GM21717 (cell line): ENCODE results near the gene PDE4D.

ENCODE experiments used
- ATAC-seq: cut with Tn5 transposase; IDR thresholded peaks from one replicate; pipeline ENCODE4 v1.9.1; 2021; ENCODE audit warnings: mild to moderate bottlenecking, moderate library complexity; ENCODE audit not compliant: unreplicated experiment

PDE4D gene

DNA sequence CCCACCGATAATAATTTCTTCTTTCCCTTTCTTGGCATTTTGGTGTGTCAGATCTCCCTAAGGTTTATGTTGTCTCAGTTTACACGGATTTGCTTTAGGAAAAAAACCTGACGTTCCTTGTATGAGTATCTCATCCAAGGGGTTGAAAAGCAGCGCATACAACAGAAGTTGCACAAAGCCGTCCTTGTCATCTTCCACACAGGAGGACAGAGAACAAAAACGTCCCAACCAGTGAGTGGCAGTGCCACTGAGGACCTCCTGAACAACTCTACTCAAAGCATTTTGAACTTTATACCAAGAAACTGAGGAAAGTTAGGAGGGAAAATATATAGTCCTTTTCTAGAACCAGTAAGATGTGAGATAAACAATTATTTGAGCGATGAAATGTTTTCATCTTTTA, 547.0 kb downstream of the PDE4D start:
- no peak for ATAC-seq

DNA sequence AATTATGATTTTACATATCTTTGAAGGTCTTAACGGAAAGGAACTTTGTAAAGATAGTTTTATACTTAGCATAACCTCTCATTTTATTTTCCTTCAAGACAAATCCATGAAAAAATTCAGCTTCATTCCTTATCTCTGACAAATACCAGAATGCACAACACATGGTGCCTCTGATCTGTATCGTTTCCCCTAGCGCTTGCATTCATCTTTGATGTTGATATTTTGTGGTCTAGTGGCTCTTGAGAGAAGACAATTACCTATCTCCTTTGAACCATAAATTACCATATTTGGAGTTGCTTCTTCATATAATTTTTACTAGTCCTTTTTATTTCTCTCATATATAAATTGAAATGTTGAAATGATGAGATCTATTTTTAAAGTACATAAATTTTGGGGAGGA, 551.3 kb downstream of the PDE4D start:
- no peak for ATAC-seq

DNA sequence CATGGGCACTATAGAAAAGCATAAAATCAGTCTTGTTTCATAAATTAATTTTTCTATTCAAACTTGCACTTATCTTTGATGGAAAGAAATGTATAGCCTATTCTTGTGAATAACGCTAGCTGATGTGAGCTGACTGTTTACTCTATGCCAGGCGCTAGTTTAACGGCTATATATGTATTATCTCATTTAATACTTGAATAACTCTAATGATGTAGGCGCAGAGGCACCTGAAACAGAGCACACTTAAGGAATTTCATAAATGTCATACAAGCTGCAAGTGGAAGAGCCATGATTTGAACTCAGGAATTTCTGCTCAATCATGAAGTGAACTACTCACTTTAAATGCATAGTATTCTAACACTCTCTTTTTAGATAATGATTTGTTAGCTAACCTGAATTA, 551.8 kb downstream of the PDE4D start:
- ATAC-seq, result no peak

DNA sequence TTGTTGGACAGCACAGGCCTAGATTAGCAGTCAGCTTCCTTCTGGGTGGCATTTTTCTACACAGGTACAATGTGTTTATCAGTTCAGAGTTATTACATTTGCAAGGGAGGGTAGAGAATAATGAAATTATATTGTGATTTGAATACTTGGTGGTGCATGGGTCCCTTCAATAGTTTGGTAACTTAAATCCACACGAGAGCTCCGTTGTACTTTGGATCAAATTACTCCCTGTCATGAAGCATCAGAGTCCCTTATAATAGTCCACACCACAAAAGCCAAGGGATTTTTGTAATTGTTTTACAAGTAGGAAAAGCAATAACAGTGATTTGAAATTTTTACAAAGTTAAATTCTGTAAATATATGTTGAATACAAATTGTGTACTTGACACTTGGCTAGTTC, 552.4 kb downstream of the PDE4D start:
- no peak for ATAC-seq

DNA sequence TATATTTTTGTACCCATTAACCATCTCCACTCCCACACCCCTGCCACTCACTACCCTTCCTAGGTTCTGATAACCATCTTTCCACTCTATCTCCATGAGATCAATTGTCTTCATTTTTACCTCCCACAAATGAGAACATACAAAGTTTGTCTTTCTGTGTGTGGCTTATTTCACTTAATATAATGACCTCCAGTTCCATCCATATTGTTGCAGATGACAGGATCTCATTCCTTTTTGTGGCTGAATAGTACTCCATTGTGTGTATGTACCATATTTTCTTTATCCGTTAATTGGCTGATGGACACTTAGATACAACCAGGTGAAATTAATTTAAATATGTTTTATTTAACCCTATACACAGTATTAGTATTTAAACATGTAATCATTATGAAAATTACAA, 552.9 kb downstream of the PDE4D start:
- ATAC-seq, result no peak

DNA sequence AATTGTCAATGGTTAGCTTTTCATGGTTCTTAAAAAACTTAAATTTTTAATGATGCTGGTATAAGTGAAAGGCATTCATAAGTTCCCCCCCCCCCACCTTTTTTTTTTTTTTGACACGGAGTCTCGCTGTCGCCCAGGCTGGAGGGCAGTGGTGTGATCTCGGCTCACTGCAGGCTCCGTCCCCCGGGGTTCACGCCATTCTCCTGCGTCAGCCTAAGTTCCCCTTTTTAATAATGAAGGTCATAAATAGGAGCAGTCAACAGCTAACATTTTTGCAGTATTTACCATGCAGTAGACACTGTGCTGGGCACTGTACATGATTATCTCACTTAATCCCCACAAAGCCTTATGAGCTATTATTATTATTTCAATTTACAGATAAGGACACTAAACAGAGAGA, 556.3 kb downstream of the PDE4D start:
- ATAC-seq, result no peak

DNA sequence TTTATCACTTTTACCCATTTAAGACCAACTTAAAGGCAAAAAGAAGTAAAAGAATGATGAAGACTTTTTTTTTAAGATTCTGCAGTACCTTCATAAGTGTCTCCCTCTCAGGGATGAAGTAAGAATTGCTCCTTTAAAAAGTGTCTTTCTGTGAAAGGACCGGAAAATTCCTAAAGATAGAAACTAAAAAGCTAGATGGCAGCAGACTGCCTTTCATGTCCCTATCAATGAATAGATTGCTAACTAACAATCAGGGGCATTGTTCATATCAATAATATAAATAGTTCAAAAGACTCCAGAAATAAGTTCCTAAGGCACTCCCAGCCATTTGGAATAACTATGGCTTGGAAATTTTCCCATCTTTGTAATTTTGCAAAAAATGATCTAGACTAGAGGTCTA, 558.0 kb downstream of the PDE4D start:
- no peak for ATAC-seq

DNA sequence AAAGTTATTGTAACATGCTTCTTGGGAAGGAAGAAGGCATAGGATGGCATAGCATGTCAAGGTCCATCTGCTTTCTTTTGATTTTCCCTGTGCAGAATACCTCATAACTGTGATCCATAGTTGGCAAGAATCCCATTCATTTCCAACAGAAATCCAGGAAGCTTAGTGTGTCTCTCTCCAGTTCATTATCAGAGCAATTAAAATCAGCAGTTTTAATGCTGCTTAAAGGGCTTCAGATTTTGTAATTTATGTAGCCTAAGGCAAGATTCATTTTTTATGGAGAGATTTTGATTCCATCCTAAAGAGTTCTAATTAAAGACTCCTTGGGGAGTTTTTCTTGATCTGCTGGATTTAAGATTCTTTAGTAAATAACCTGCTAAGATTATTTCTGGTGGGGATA, 560.1 kb downstream of the PDE4D start:
- ATAC-seq, result no peak

DNA sequence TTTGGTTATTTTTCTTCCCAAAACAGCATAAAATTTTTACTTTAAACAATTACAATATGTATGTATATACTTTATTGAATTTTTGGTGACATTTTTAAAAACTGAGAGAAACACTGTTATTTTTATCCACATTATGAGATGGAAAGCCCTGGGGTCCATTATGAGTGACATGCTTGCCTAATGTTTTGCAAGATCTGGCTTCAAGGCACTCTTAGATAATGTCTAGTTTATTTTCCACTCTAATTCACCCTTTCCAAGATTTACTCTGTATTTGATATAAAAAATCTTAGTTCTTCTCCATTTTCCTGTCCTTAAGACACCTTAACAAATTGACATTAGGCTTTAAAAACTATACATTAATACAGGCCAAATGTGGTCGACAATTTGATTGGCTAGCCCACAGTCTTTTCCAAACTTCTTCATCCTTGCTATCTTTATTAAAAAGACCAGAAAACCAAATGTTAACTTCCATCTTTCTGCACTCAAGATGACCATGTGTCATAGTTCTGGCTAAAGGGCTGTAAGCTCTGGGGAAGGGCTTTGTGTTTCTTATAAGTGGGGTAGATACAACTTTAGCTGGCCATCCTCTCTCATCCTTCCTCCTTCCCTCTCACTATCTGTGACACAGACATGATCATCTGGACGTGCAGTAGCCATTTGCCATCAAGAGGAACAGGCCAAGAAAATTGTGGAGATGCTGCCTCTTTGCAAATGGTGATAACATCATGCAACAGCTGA, 561.1 kb downstream of the PDE4D start:
- ATAC-seq, result no peak

DNA sequence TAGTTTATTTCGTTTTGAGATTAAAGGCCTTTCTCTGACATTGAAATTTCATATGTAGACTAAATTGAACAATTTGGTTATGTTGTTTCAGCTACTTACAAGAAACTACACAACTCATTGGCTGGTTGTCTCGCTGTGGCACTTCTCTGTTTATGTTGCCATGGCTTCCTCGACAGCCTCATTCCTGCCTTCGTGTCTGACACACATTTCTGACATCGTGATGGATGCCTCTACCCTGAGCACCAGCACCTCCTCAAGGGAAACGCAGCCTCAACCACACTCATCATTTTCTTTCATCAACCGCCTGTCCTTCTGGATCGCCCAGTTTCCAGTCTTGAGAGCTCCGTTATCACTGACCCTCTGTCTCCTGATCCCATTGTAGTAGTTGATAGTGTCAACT, 562.8 kb downstream of the PDE4D start:
- ATAC-seq, result no peak

DNA sequence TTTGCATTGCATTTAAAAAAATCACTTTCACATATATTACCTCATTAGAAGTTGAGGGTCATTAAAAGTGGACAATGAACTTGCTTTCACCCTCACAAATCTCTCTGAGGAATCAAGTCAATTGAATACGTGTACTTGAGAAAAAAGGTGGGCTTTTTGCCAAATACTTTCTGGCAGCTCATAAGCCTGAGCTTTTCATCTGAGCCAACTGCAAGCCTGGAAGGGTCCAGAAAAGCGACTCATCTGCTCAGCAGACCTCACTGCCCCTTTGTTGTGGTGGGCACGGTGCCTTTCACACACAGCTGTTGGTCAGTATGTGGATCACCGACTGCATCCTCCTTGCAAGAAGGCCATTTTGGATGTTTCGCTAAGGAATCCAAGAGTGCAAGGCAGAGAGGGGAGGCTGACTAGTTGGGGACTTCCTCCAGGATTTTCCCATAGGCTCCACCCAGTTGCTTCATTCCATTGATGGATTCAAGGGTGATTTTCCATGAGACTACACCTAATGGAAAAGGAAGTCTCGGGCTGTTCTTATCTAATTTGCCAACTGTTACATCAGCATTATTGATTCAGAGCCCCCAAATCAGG, 564.7 kb downstream of the PDE4D start:
- ATAC-seq, result no peak

DNA sequence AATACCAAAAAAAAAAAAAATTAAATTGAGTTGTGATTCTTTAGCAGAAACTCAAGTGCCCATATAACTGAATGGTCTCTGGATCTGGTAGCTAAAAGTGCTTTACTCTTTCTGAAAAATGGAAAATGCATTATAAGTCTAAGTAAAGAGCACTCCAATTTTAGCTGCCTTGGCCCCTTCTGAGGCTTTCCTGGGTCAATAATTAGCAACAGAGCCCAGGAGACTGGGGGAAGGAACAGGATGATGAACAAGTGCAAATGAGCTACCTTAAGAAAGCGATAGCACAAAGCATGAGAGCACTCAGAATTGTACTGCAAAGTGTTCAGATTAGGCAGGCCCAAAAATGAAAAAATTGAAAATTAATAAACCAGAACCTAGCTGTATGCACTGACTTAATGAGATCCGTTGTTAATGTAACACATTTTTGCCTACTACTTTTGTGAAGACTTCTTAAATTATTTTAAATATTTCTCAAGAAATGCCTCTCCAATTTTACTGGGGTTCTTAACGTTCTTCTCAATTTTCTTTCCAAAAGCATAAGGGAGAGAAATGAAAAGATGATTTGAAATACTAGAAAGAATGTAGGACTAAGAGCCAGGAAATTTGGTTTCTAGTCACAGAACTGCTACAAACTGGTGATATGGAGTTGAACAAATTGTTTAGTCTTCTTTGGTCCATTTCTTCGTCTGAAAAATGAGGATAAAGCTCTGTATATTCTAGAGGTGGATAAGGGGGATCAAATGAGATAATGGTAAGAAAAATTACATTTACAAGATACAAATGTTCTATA, 566.1 kb downstream of the PDE4D start:
- ATAC-seq, result no peak

DNA sequence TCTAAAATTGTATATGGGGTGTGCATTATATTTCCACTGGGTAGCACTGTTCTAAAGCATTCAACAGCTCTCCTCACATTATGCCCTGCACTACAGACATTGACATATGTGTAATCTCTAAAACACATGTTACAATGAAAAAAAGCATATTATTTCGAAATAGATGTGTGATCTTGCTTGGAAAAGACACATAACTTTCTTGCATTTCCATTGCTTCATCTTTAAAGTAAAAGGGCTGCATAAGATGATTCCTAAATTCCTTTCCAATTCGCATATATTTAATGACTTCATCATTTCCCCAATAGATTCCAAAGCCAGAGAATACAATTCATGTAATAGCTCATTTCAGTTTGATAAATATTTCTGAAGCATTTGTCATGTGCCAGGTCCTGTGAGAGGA, 566.9 kb downstream of the PDE4D start:
- no peak for ATAC-seq

DNA sequence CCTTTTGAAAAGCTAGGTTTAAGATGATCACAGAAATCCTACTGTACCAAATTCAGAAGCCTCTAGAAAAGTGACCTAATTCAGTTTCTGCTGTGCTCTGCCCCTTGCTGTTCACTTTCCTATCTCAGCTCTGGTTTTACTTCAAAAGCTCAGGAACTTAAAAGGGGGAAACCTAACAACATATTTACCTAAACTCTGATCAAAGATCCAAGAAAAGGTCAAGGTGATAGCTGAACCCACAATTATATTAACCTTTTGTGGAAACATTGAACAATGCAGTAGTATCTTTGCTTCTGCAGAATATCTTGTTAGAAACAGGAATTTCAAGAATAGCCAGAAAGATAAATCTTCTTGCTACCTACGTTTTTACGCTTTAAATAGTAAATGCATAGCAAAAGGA, 568.5 kb downstream of the PDE4D start:
- no peak for ATAC-seq

DNA sequence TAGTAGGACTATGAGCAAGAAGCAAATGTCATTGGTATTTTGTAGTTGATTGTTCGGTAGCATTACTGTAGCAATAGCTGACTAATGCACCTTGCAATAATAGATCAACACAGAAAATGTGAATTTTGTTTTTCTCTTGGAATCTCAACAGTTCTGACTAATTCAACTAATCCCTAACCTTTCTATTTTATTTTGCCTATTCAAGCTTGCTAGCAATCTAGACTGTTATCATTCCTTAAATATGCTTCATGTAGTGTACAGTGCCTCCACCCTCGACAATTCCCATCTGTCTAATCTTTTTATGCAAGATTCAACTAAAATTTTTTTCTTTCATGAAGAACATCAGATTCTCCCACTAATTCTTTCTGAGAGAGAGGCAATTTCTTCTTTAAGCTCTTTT, 570.6 kb downstream of the PDE4D start:
- no peak for ATAC-seq

DNA sequence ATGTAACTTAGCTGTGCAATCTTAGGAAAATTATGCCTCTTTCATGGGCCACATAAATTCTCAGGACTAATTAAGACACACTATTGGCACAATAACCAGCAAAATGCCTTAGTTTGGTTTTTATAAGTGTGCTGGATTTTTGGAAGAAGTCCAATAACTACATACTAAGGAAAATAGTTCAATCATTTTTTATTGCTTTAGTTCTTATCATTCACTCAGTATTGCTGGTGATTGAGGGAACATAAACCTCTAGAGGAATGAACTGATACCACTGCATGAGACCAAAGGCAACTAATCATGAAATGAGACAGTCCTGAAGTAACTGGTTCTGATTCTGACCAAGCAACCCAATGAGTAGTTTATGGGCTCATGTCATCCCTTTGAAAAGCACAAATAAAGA, 571.5 kb downstream of the PDE4D start:
- no peak for ATAC-seq

DNA sequence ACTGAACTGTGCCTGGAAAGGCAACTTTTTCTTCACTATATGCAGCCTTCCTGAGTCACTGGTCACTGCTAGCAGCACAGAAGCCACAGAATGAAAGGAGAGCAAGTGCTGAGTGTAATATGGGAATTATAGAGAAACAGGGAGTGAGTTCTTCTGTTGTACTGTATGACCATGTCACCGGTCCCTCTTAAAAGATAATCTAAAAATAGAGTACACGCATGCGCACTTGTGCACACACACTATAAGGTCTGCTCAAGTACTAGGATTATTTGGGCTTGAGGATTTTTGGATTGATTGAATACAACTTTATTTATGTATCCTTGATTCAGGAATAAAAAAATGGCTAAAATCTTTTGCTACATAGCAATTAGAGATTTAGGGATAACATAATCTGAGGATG, 571.9 kb downstream of the PDE4D start:
- no peak for ATAC-seq

DNA sequence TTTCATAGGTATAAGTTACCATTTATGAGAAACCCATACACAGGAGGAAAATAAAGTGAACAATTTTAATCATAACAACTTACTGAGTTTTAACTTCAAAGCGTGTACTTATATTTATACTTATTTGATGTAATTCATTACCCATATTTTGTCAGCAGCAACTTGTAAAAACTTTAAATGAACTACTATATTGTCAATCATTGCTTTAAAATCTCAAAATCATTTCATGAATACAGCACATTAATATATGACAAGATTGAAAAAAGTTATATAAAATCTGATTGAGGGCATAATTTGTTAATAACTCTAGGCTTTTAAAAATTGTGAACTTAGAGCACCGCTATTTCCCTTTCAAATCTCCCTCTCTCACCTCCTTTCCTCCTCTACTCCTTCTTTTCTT, 573.1 kb downstream of the PDE4D start:
- ATAC-seq, result no peak

DNA sequence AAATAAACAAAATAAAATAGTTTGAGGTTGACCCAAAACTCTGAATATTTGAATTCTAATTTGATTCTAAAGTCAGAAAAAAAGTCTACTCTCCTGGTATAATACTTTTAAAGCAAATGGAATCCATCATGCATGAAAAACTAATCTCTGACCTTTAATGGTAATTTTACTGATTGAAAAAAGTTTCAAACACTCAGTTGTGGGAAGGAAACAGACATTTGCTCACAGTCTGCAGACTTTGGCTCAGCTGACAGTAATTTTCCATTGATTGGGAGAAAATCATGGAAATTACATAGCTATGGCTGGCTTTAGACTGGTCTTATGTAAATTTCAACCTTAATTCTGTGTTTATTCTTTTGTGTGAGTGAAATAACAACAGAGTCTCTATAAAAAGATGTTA, 574.3 kb downstream of the PDE4D start:
- ATAC-seq, result no peak

DNA sequence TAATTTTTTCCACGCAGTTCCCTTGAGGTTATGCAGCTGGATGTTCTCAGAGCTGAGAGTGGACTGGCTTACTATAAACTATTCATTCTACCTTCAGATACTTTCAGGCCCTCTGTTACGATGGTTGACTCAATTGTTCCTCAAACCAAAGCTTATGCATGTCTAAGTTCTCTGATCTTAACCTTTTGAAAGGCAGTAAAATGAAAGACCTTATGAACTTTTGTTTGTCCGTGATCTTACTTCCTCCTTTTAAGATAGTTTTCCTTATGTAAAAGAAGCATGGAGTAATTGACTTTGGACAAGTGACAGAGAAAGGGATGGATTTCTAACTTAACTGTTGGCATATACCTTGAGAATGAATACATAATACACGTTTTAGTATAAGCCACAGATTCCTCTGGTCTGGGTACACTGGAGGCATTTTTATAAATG, 575.7 kb downstream of the PDE4D start:
- no peak for ATAC-seq

DNA sequence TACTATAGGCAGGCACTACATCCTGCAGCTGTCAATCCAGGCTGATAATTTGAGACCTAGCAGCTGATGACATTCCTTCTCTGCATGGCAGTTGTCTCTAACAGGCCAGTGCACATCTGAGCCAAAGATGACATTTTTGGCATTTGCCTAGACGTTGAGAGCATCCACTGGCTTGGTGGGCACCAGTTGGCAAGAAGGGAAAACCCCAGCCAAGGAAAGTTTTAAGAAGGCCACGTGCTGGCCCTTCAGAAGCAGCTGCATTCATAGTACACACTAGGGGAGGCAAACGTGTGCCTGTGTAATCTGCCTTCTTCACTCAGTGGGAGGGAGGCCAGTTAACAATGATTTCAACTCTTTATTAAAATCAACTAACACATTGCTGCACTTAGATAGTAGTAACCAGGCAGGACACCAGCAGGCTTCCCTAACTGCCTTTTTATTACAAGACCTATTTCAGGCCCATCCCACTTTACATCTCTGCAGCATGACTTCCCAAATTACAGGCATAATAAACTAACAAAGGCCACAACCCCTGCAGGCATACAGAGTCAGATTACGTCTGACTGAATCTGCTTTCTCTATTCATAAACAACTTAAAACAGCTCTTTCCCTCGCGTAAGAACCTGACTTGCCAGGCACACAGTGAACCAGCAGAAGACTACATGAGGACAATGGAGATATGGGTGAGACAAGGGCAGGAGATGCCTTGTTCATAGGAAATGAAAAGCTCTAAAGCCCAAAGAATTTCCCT, 576.3 kb downstream of the PDE4D start:
- ATAC-seq, result no peak

DNA sequence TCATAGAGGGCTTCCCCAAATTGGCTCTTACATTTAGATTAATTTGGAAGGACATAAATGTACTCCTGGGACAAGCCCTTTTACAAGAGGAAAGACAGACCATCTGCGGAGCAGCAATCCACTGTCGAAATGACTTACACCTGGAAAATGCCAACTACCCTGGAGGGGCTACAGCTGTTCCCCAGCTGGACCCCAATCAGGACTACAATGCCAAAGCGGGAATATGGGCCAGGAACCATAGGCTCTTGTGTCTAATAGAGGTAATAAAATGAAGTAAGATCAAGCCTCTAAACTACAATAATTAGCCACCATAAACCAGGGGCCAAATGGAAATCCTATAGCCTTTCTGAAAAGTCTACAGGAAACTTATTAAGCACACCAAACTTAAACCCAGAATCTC, 581.3 kb downstream of the PDE4D start:
- no peak for ATAC-seq
